COLO668 (cell line): Measurements from ENCODE around the gene NUP214.
"Not testable (repeated sequence)": the region's sequence is repeated elsewhere in the genome, so short reads cannot be mapped to it uniquely, and the experiment has no call there.

Experiments
- DNase-seq: peaks from one replicate; lab custom pipeline; 2025; ENCODE audit not compliant: unreplicated experiment; lab: John Stamatoyannopoulos, UW

The NUP214 gene

GRCh38 chr9:131096269-131097125, 28.9 kb upstream of the NUP214 start, which contains the start of gene AIF1L:
AIF1L (plus strand) TSS chr9:131096531; CDS start chr9:131096630, 99 bp downstream.
- peak; percentile 17 for DNase-seq

GRCh38 chr9:131097126-131097947, 28.0 kb upstream of the NUP214 start:
- DNase-seq, result no peak

GRCh38 chr9:131097948-131098278, 27.5 kb upstream of the NUP214 start:
- no peak for DNase-seq

GRCh38 chr9:131098391-131099101, 26.8 kb upstream of the NUP214 start:
- no peak for DNase-seq

- DNase-seq, result no peak
Measured at GRCh38 chr9:131099102-131099606, 26.2 kb upstream of the NUP214 start.

GRCh38 chr9:131099845-131100244, 25.5 kb upstream of the NUP214 start:
- DNase-seq, result not testable (repeated sequence)

- no peak for DNase-seq
Measured at GRCh38 chr9:131100445-131100844, 24.9 kb upstream of the NUP214 start.

GRCh38 chr9:131101207-131101964, 24.0 kb upstream of the NUP214 start:
- no peak for DNase-seq

GRCh38 chr9:131103024-131103423, 22.4 kb upstream of the NUP214 start:
- no peak for DNase-seq

GRCh38 chr9:131103535-131103934, 21.9 kb upstream of the NUP214 start:
- no peak for DNase-seq

GRCh38 chr9:131104016-131104740, 21.2 kb upstream of the NUP214 start:
- no peak for DNase-seq

GRCh38 chr9:131105952-131106351, 19.4 kb upstream of the NUP214 start:
- DNase-seq, result no peak

GRCh38 chr9:131107760-131108159, 17.6 kb upstream of the NUP214 start:
- no peak for DNase-seq

- DNase-seq, result no peak
Measured at GRCh38 chr9:131111186-131111853, 14.1 kb upstream of the NUP214 start.

GRCh38 chr9:131111854-131112311, 13.5 kb upstream of the NUP214 start:
- no peak for DNase-seq

- DNase-seq, result no peak
Measured at GRCh38 chr9:131112374-131113154, 12.8 kb upstream of the NUP214 start.

GRCh38 chr9:131113655-131114054, 11.7 kb upstream of the NUP214 start:
- DNase-seq, result no peak

- DNase-seq, result no peak
Measured at GRCh38 chr9:131114084-131114535, 11.3 kb upstream of the NUP214 start.
